ENCODE measurements around the gene SLC16A10.

Gene SLC16A10

DNA sequence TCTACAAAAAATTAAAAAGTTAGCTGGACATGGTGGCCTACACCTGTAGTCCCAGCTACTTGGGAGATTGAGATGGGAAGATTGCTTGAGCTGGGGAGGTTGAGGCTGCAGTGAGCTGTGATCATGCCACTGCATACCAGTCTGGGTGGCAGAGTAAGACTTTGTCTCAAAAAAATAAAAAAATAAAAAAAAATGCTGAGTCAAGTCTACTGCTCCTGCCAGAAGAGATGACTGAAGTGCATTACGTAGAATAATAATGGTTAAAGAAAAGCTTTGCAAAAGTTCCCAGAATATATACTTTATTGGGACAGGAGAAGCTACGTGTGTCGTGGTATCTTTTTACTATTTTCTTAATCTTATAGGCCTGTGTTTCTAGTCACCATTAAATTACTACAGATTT is 125.3 kb downstream of the SLC16A10 start:
- H3K4me3 ChIP-seq (ENCODE audit: low read length): no peak overlapping the region
- no peaks in the 10 kb centered on the region for H3K9me3 ChIP-seq (ENCODE audit: insufficient read depth, low read length)
- H3K4me1 ChIP-seq (ENCODE audit: low read length): no peaks in the 10 kb centered on the region
- TF ChIP-seq, protein P1, sequence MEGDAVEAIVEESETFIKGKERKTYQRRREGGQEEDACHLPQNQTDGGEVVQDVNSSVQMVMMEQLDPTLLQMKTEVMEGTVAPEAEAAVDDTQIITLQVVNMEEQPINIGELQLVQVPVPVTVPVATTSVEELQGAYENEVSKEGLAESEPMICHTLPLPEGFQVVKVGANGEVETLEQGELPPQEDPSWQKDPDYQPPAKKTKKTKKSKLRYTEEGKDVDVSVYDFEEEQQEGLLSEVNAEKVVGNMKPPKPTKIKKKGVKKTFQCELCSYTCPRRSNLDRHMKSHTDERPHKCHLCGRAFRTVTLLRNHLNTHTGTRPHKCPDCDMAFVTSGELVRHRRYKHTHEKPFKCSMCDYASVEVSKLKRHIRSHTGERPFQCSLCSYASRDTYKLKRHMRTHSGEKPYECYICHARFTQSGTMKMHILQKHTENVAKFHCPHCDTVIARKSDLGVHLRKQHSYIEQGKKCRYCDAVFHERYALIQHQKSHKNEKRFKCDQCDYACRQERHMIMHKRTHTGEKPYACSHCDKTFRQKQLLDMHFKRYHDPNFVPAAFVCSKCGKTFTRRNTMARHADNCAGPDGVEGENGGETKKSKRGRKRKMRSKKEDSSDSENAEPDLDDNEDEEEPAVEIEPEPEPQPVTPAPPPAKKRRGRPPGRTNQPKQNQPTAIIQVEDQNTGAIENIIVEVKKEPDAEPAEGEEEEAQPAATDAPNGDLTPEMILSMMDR (IDR thresholded peaks at IDR 0.05; ENCODE audit: low read depth, low read length): no peak
- no peak for TF ChIP-seq EZH2phosphoT487 (IDR thresholded peaks at IDR 0.05; ENCODE audit: low read depth)
- H3K36me3 ChIP-seq (replicated peaks; ENCODE audit: low read depth, low read length): no peaks in the 10 kb centered on the region
- H3K4me2 ChIP-seq (ENCODE audit: low read length): no peak overlapping the region
- H2AFZ ChIP-seq (ENCODE audit: low read depth, low read length): no peak overlapping the region
- H3K27ac ChIP-seq (ENCODE audit: low read length): no peak overlapping the region
- H3K27me3 ChIP-seq (ENCODE audit: low read depth, low read length): no peaks in the 10 kb centered on the region
- H3K79me2 ChIP-seq (ENCODE audit: low read length): no peaks in the 10 kb centered on the region
- H4K20me1 ChIP-seq (ENCODE audit: insufficient read depth, low read length): no peaks in the 10 kb centered on the region
- no peak overlapping the region for H3K9ac ChIP-seq (ENCODE audit: low read length)

- TF ChIP-seq, protein P1 (IDR thresholded peaks at IDR 0.05; ENCODE audit: low read depth, low read length): no peak
- TF ChIP-seq EZH2phosphoT487 (IDR thresholded peaks at IDR 0.05; ENCODE audit: low read depth): no peak
- no peak overlapping the region for H3K27ac ChIP-seq (ENCODE audit: low read length)
- H3K4me3 ChIP-seq (ENCODE audit: low read length): no peak overlapping the region
- no peaks in the 10 kb centered on the region for H3K4me1 ChIP-seq (ENCODE audit: low read length)
- H2AFZ ChIP-seq (ENCODE audit: low read depth, low read length): no peak overlapping the region
- H3K27me3 ChIP-seq (ENCODE audit: low read depth, low read length): no peaks in the 10 kb centered on the region
- H3K36me3 ChIP-seq (replicated peaks; ENCODE audit: low read depth, low read length): no peaks in the 10 kb centered on the region
- no peak overlapping the region for H3K9ac ChIP-seq (ENCODE audit: low read length)
- no peaks in the 10 kb centered on the region for H3K79me2 ChIP-seq (ENCODE audit: low read length)
- no peaks in the 10 kb centered on the region for H3K9me3 ChIP-seq (ENCODE audit: insufficient read depth, low read length)
- H4K20me1 ChIP-seq (ENCODE audit: insufficient read depth, low read length): no peaks in the 10 kb centered on the region
- no peak overlapping the region for H3K4me2 ChIP-seq (ENCODE audit: low read length)
Observed at GRCh38 chr6:111215131-111215530, 127.8 kb downstream of the SLC16A10 start.

- Histone ChIP-seq H3K4me3 (ENCODE audit: low read length) (no peak overlapping the region), H3K4me1 (ENCODE audit: low read length) (no peaks in the 10 kb centered on the region), H3K27me3 (ENCODE audit: low read depth, low read length) (no peaks in the 10 kb centered on the region), H3K9ac (ENCODE audit: low read length) (no peak overlapping the region), H3K9me3 (ENCODE audit: insufficient read depth, low read length) (no peaks in the 10 kb centered on the region), H3K36me3 (replicated peaks; ENCODE audit: low read depth, low read length) (no peaks in the 10 kb centered on the region), H2AFZ (ENCODE audit: low read depth, low read length) (no peak overlapping the region), H3K27ac (ENCODE audit: low read length) (no peak overlapping the region), H3K79me2 (ENCODE audit: low read length) (no peaks in the 10 kb centered on the region), H4K20me1 (ENCODE audit: insufficient read depth, low read length) (no peaks in the 10 kb centered on the region), H3K4me2 (ENCODE audit: low read length) (no peak overlapping the region)
- TF ChIP-seq, protein P1 (IDR thresholded peaks at IDR 0.05; ENCODE audit: low read depth, low read length): no peak
- no peak for TF ChIP-seq EZH2phosphoT487 (IDR thresholded peaks at IDR 0.05; ENCODE audit: low read depth)
Observed at GRCh38 chr6:111219785-111220184, 132.5 kb downstream of the SLC16A10 start.

DNA sequence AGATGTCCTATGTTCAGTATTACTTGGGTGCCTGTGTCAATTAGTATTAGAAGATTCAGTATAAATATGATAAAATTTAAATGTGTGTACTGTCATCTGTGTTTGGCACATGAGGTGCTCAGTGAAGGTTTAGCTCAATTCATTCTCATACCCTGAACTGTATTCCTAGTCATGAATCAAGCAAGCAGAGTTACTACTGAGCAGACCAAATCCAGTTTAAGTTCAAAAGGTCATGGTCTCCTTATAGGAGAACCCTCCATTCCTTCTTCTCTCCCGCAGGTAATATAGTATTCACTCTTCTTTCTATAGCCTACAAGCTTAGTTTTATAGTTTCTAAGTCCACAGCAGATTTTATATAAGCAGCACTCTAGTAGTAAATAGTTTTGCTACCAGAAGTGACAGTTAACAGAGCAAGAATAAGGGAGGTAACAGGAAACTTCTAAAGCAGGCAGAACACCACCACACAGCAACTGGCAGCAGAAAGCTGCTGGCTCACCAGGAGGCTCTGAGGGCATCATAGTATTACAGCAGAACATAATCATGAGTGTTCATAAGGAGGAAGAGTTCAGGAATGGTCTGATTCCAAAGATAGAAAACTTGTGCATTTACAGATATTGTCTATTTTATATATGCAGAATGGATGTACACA is 133.2 kb downstream of the SLC16A10 start:
- TF ChIP-seq, protein P1 (IDR thresholded peaks at IDR 0.05; ENCODE audit: low read depth, low read length): no peak
- TF ChIP-seq EZH2phosphoT487 (IDR thresholded peaks at IDR 0.05; ENCODE audit: low read depth): no peak
- Histone ChIP-seq H2AFZ (ENCODE audit: low read depth, low read length) (no peak overlapping the region), H3K4me3 (ENCODE audit: low read length) (no peak overlapping the region), H3K4me1 (ENCODE audit: low read length) (no peaks in the 10 kb centered on the region), H3K36me3 (replicated peaks; ENCODE audit: low read depth, low read length) (no peaks in the 10 kb centered on the region), H3K9ac (ENCODE audit: low read length) (no peak overlapping the region), H3K79me2 (ENCODE audit: low read length) (no peaks in the 10 kb centered on the region), H3K9me3 (ENCODE audit: insufficient read depth, low read length) (no peaks in the 10 kb centered on the region), H4K20me1 (ENCODE audit: insufficient read depth, low read length) (no peaks in the 10 kb centered on the region), H3K27me3 (ENCODE audit: low read depth, low read length) (no peaks in the 10 kb centered on the region), H3K27ac (ENCODE audit: low read length) (no peak overlapping the region), H3K4me2 (ENCODE audit: low read length) (no peak overlapping the region)
